ENCODE measurements around the gene PRM1.

The PRM1 gene

GRCh38 chr16:11312718-11313492, 31.8 kb upstream of the PRM1 start:
- Histone ChIP-seq H3K4me1 (ENCODE audit: control insufficient read depth, low read depth, low read length) (peaks cover 41% of the 10 kb centered on the region), H3K4me3 (ENCODE audit: low read length) (peak overlapping the region; percentile 3), H3K9me3 (ENCODE audit: control insufficient read depth, low read depth, low read length) (no peaks in the 10 kb centered on the region), H3K27ac (ENCODE audit: low read length) (peak overlapping the region; percentile 1), H3K9ac (ENCODE audit: low read length) (no peak overlapping the region), H3K27me3 (ENCODE audit: control insufficient read depth, insufficient read depth, low read length) (no peaks in the 10 kb centered on the region), H3K36me3 (ENCODE audit: control insufficient read depth, low read depth, low read length) (no peaks in the 10 kb centered on the region)

GRCh38 chr16:11310997-11311561, 29.9 kb upstream of the PRM1 start:
- Histone ChIP-seq H3K27me3 (ENCODE audit: control insufficient read depth, insufficient read depth, low read length) (no peaks in the 10 kb centered on the region), H3K9me3 (ENCODE audit: control insufficient read depth, low read depth, low read length) (no peaks in the 10 kb centered on the region), H3K9ac (ENCODE audit: low read length) (no peak overlapping the region), H3K4me3 (ENCODE audit: low read length) (no peak overlapping the region), H3K27ac (ENCODE audit: low read length) (no peak overlapping the region), H3K36me3 (ENCODE audit: control insufficient read depth, low read depth, low read length) (no peaks in the 10 kb centered on the region), H3K4me1 (ENCODE audit: control insufficient read depth, low read depth, low read length) (peaks cover 32% of the 10 kb centered on the region)

- H3K9me3 ChIP-seq (ENCODE audit: control insufficient read depth, low read depth, low read length): no peaks in the 10 kb centered on the region
- H3K27me3 ChIP-seq (ENCODE audit: control insufficient read depth, insufficient read depth, low read length): no peaks in the 10 kb centered on the region
- no peak overlapping the region for H3K9ac ChIP-seq (ENCODE audit: low read length)
- H3K36me3 ChIP-seq (ENCODE audit: control insufficient read depth, low read depth, low read length): no peaks in the 10 kb centered on the region
- peaks cover 28% of the 10 kb centered on the region for H3K4me1 ChIP-seq (ENCODE audit: control insufficient read depth, low read depth, low read length)
- H3K4me3 ChIP-seq (ENCODE audit: low read length): no peak overlapping the region
- H3K27ac ChIP-seq (ENCODE audit: low read length): no peak overlapping the region
These were observed 29.5 kb upstream of the PRM1 start for GRCh38 chr16:11310634-11310977.

GRCh38 chr16:11309895-11310633, 28.9 kb upstream of the PRM1 start:
- Histone ChIP-seq H3K4me1 (ENCODE audit: control insufficient read depth, low read depth, low read length) (peaks cover 27% of the 10 kb centered on the region), H3K27me3 (ENCODE audit: control insufficient read depth, insufficient read depth, low read length) (no peaks in the 10 kb centered on the region), H3K4me3 (ENCODE audit: low read length) (no peak overlapping the region), H3K9me3 (ENCODE audit: control insufficient read depth, low read depth, low read length) (no peaks in the 10 kb centered on the region), H3K9ac (ENCODE audit: low read length) (no peak overlapping the region), H3K27ac (ENCODE audit: low read length) (no peak overlapping the region), H3K36me3 (ENCODE audit: control insufficient read depth, low read depth, low read length) (no peaks in the 10 kb centered on the region)

- Histone ChIP-seq H3K27me3 (ENCODE audit: control insufficient read depth, insufficient read depth, low read length) (no peaks in the 10 kb centered on the region), H3K36me3 (ENCODE audit: control insufficient read depth, low read depth, low read length) (no peaks in the 10 kb centered on the region), H3K27ac (ENCODE audit: low read length) (no peak overlapping the region), H3K9me3 (ENCODE audit: control insufficient read depth, low read depth, low read length) (no peaks in the 10 kb centered on the region), H3K4me1 (ENCODE audit: control insufficient read depth, low read depth, low read length) (peaks cover 13% of the 10 kb centered on the region), H3K9ac (ENCODE audit: low read length) (no peak overlapping the region), H3K4me3 (ENCODE audit: low read length) (no peak overlapping the region)
These were observed 27.6 kb upstream of the PRM1 start for GRCh38 chr16:11308493-11309283.

- Histone ChIP-seq H3K27ac (ENCODE audit: low read length) (no peak overlapping the region), H3K9ac (ENCODE audit: low read length) (no peak overlapping the region), H3K4me1 (ENCODE audit: control insufficient read depth, low read depth, low read length) (peaks cover 5% of the 10 kb centered on the region)
These were observed 26.7 kb upstream of the PRM1 start for GRCh38 chr16:11307639-11308492.

GRCh38 chr16:11306997-11307638, 26.0 kb upstream of the PRM1 start:
- H3K27me3 ChIP-seq (ENCODE audit: control insufficient read depth, insufficient read depth, low read length): no peaks in the 10 kb centered on the region
- no peak overlapping the region for H3K27ac ChIP-seq (ENCODE audit: low read length)
- H3K4me1 ChIP-seq (ENCODE audit: control insufficient read depth, low read depth, low read length): no peaks in the 10 kb centered on the region
- H3K9ac ChIP-seq (ENCODE audit: low read length): no peak overlapping the region
- no peaks in the 10 kb centered on the region for H3K9me3 ChIP-seq (ENCODE audit: control insufficient read depth, low read depth, low read length)
- no peak overlapping the region for H3K4me3 ChIP-seq (ENCODE audit: low read length)
- H3K36me3 ChIP-seq (ENCODE audit: control insufficient read depth, low read depth, low read length): no peaks in the 10 kb centered on the region

More at GRCh38 chr16:11307639-11308492, 26.7 kb upstream of the PRM1 start:
- Histone ChIP-seq H3K9me3 (ENCODE audit: control insufficient read depth, low read depth, low read length) (no peaks in the 10 kb centered on the region), H3K36me3 (ENCODE audit: control insufficient read depth, low read depth, low read length) (no peaks in the 10 kb centered on the region), H3K4me3 (ENCODE audit: low read length) (no peak overlapping the region), H3K27me3 (ENCODE audit: control insufficient read depth, insufficient read depth, low read length) (no peaks in the 10 kb centered on the region)

GRCh38 chr16:11306381-11306780, 25.3 kb upstream of the PRM1 start:
- Histone ChIP-seq H3K4me1 (ENCODE audit: control insufficient read depth, low read depth, low read length) (no peaks in the 10 kb centered on the region), H3K27me3 (ENCODE audit: control insufficient read depth, insufficient read depth, low read length) (no peaks in the 10 kb centered on the region), H3K9me3 (ENCODE audit: control insufficient read depth, low read depth, low read length) (no peaks in the 10 kb centered on the region), H3K27ac (ENCODE audit: low read length) (no peak overlapping the region), H3K9ac (ENCODE audit: low read length) (no peak overlapping the region), H3K36me3 (ENCODE audit: control insufficient read depth, low read depth, low read length) (no peaks in the 10 kb centered on the region), H3K4me3 (ENCODE audit: low read length) (no peak overlapping the region)

- Histone ChIP-seq H3K27ac (ENCODE audit: low read length) (no peak overlapping the region), H3K4me1 (ENCODE audit: control insufficient read depth, low read depth, low read length) (no peaks in the 10 kb centered on the region), H3K4me3 (ENCODE audit: low read length) (no peak overlapping the region), H3K9ac (ENCODE audit: low read length) (no peak overlapping the region), H3K27me3 (ENCODE audit: control insufficient read depth, insufficient read depth, low read length) (no peaks in the 10 kb centered on the region), H3K9me3 (ENCODE audit: control insufficient read depth, low read depth, low read length) (no peaks in the 10 kb centered on the region), H3K36me3 (ENCODE audit: control insufficient read depth, low read depth, low read length) (no peaks in the 10 kb centered on the region)
These were observed 22.4 kb upstream of the PRM1 start for GRCh38 chr16:11303405-11304138.

- H3K4me1 ChIP-seq (ENCODE audit: control insufficient read depth, low read depth, low read length): peaks cover under 1% of the 10 kb centered on the region
- no peak overlapping the region for H3K9ac ChIP-seq (ENCODE audit: low read length)
- no peaks in the 10 kb centered on the region for H3K27me3 ChIP-seq (ENCODE audit: control insufficient read depth, insufficient read depth, low read length)
- H3K4me3 ChIP-seq (ENCODE audit: low read length): no peak overlapping the region
- no peaks in the 10 kb centered on the region for H3K9me3 ChIP-seq (ENCODE audit: control insufficient read depth, low read depth, low read length)
- H3K36me3 ChIP-seq (ENCODE audit: control insufficient read depth, low read depth, low read length): no peaks in the 10 kb centered on the region
- H3K27ac ChIP-seq (ENCODE audit: low read length): no peak overlapping the region
These were observed 21.8 kb upstream of the PRM1 start for GRCh38 chr16:11302977-11303376.
